Subcutaneous abdominal adipose tissue (tissue), 5 donors: Measurements from ENCODE around the gene SSX2IP.

ENCODE experiments used
- H3K27ac ChIP-seq: one replicate; pipeline ENCODE4 v1.7.0; 2013; ENCODE audit warnings: low read depth, mild to moderate bottlenecking, inconsistent platforms, low read length, moderate library complexity
- H3K27me3 ChIP-seq, 5 donors: one replicate each; pipeline ENCODE4 v1.7.0; 2013; ENCODE audit warnings: low read length in 5 of 5, inconsistent platforms in 1 of 5; ENCODE audit not compliant: control insufficient read depth in 5 of 5, insufficient read depth in 4 of 5
- H3K36me3 ChIP-seq, 5 donors: one replicate each; pipeline ENCODE4 v1.7.0; 2013; ENCODE audit warnings: low read length in 5 of 5; ENCODE audit not compliant: control insufficient read depth in 5 of 5, insufficient read depth in 5 of 5
- H3K4me1 ChIP-seq, 5 donors: one replicate each; pipeline ENCODE4 v1.7.0; 2013; ENCODE audit warnings: low read length in 5 of 5, mild to moderate bottlenecking in 3 of 5, moderate library complexity in 1 of 5; ENCODE audit not compliant: control insufficient read depth in 5 of 5, insufficient read depth in 5 of 5
- H3K4me3 ChIP-seq, 5 donors: one replicate each; pipeline ENCODE4 v1.7.0; 2013; ENCODE audit warnings: low read length in 5 of 5, low read depth in 1 of 5
- H3K9ac ChIP-seq, 5 donors: one replicate each; pipeline ENCODE4 v1.7.0; 2013; ENCODE audit warnings: low read length in 5 of 5, mild to moderate bottlenecking in 4 of 5, moderate library complexity in 3 of 5
- H3K9me3 ChIP-seq, 5 donors: one replicate each; pipeline ENCODE4 v1.7.0; 2013; ENCODE audit warnings: low read length in 5 of 5; ENCODE audit not compliant: control insufficient read depth in 5 of 5
- donor health status: healthy.
- donor health status: healthy.
- donor health status: healthy.
- donor health status: healthy.
- donor health status: healthy.

The SSX2IP gene

GRCh38 chr1:84682047-84682446, 8.2 kb downstream of the SSX2IP start:
- H3K36me3 ChIP-seq: no peaks in the 10 kb centered on the region
- H3K27me3 ChIP-seq: no peaks in the 10 kb centered on the region
- no peaks in the 10 kb centered on the region for H3K9me3 ChIP-seq
- no peak overlapping the region for H3K4me3 ChIP-seq
- no peak overlapping the region for H3K9ac ChIP-seq
- no peaks in the 10 kb centered on the region for H3K4me1 ChIP-seq
- H3K27ac ChIP-seq: no peak overlapping the region

- no peaks in the 10 kb centered on the region for H3K27me3 ChIP-seq
- no peak overlapping the region for H3K4me3 ChIP-seq
- H3K4me1 ChIP-seq: no peaks in the 10 kb centered on the region
- no peaks in the 10 kb centered on the region for H3K9me3 ChIP-seq
- H3K27ac ChIP-seq: no peak overlapping the region
- H3K9ac ChIP-seq: no peak overlapping the region
- no peaks in the 10 kb centered on the region for H3K36me3 ChIP-seq
These were observed 12.7 kb downstream of the SSX2IP start for GRCh38 chr1:84677415-84678099.

- Histone ChIP-seq H3K27ac (no peak overlapping the region), H3K27me3 (no peaks in the 10 kb centered on the region), H3K9ac (no peak overlapping the region)
These were observed 14.6 kb downstream of the SSX2IP start for GRCh38 chr1:84675631-84676030.

GRCh38 chr1:84675106-84675505, 15.2 kb downstream of the SSX2IP start:
- H3K27ac ChIP-seq: no peak overlapping the region
- no peak overlapping the region for H3K9ac ChIP-seq
- no peaks in the 10 kb centered on the region for H3K36me3 ChIP-seq
- H3K4me3 ChIP-seq: no peak overlapping the region
- H3K9me3 ChIP-seq: no peaks in the 10 kb centered on the region
- H3K27me3 ChIP-seq: no peaks in the 10 kb centered on the region
- no peaks in the 10 kb centered on the region for H3K4me1 ChIP-seq

More at GRCh38 chr1:84675631-84676030, 14.6 kb downstream of the SSX2IP start:
- no peaks in the 10 kb centered on the region for H3K4me1 ChIP-seq
- H3K9me3 ChIP-seq: no peaks in the 10 kb centered on the region
- H3K36me3 ChIP-seq: no peaks in the 10 kb centered on the region
- no peak overlapping the region for H3K4me3 ChIP-seq

GRCh38 chr1:84674705-84675104, 15.6 kb downstream of the SSX2IP start:
- H3K4me3 ChIP-seq: no peak overlapping the region
- no peaks in the 10 kb centered on the region for H3K4me1 ChIP-seq
- no peak overlapping the region for H3K9ac ChIP-seq
- no peaks in the 10 kb centered on the region for H3K27me3 ChIP-seq
- H3K9me3 ChIP-seq: no peaks in the 10 kb centered on the region
- no peak overlapping the region for H3K27ac ChIP-seq
- no peaks in the 10 kb centered on the region for H3K36me3 ChIP-seq

- Histone ChIP-seq H3K9ac (no peak overlapping the region), H3K27me3 (no peaks in the 10 kb centered on the region), H3K4me3 (no peak overlapping the region), H3K4me1 (no peaks in the 10 kb centered on the region), H3K27ac (no peak overlapping the region), H3K9me3 (no peaks in the 10 kb centered on the region), H3K36me3 (no peaks in the 10 kb centered on the region)
These were observed 16.2 kb downstream of the SSX2IP start for GRCh38 chr1:84674021-84674420.

- Histone ChIP-seq H3K27ac (no peak overlapping the region), H3K9ac (no peak overlapping the region), H3K27me3 (no peaks in the 10 kb centered on the region), H3K9me3 (no peaks in the 10 kb centered on the region), H3K4me1 (no peaks in the 10 kb centered on the region), H3K36me3 (no peaks in the 10 kb centered on the region), H3K4me3 (no peak overlapping the region)
These were observed 18.0 kb downstream of the SSX2IP start for GRCh38 chr1:84672080-84672854.

- Histone ChIP-seq H3K27me3 (no peaks in the 10 kb centered on the region), H3K9ac (no peak overlapping the region), H3K36me3 (no peaks in the 10 kb centered on the region), H3K27ac (no peak overlapping the region), H3K9me3 (no peaks in the 10 kb centered on the region), H3K4me3 (no peak overlapping the region), H3K4me1 (no peaks in the 10 kb centered on the region)
These were observed 20.4 kb downstream of the SSX2IP start for GRCh38 chr1:84669831-84670230.

- Histone ChIP-seq H3K9me3 (no peaks in the 10 kb centered on the region), H3K36me3 (no peaks in the 10 kb centered on the region), H3K9ac (no peak overlapping the region), H3K4me3 (no peak overlapping the region), H3K27me3 (no peaks in the 10 kb centered on the region), H3K27ac (no peak overlapping the region), H3K4me1 (no peaks in the 10 kb centered on the region)
These were observed 22.1 kb downstream of the SSX2IP start for GRCh38 chr1:84668185-84668584.

GRCh38 chr1:84665703-84666317, 24.5 kb downstream of the SSX2IP start:
- Histone ChIP-seq H3K4me1 (no peaks in the 10 kb centered on the region), H3K27ac (no peak overlapping the region), H3K4me3 (no peak overlapping the region), H3K36me3 (peaks cover 0 to 4% (median 0%) of the 10 kb centered on the region in 5 donors), H3K27me3 (no peaks in the 10 kb centered on the region), H3K9me3 (no peaks in the 10 kb centered on the region), H3K9ac (no peak overlapping the region)
